Raji (cell line): ENCODE measurements around the gene KAZN.

Experiments used
- POLR2A ChIP-seq: IDR thresholded peaks from 2 replicates; pipeline ENCODE4 v1.6.1; 2011; ENCODE audit warnings: low read depth, low read length, control low read depth; ENCODE audit not compliant: insufficient read depth

The KAZN gene

GRCh38 chr1:14907416-14907815 lies 308.9 kb downstream of the KAZN start:
- no peak for TF ChIP-seq POLR2A

DNA sequence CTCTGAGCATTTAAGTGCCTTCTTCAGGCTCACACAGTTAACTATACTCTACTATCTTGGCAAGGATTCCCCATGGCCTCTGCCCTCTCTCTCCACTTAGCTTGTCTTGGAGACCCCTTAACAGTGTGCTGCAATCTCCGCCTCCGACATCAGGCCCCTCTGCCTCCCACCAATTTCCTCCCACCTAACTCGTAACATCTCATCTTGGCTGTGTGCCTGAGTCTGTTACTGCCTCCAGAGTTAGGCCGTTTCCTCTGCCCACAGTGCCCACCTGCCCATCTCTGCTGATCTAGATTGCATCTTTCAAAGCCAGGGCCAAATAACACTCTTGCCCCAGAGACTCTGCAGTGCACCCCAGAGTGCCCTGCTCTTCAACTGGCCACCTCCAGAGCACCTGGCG lies 310.8 kb downstream of the KAZN start:
- no peak for TF ChIP-seq POLR2A

- TF ChIP-seq POLR2A, result no peak
Measured at GRCh38 chr1:14909920-14910460, 311.5 kb downstream of the KAZN start.

- no peak for TF ChIP-seq POLR2A
Measured at GRCh38 chr1:14910984-14911721, 312.7 kb downstream of the KAZN start.

GRCh38 chr1:14912839-14913481 lies 314.5 kb downstream of the KAZN start:
- no peak for TF ChIP-seq POLR2A

GRCh38 chr1:14913482-14914177 lies 315.1 kb downstream of the KAZN start:
- TF ChIP-seq POLR2A, result no peak

- TF ChIP-seq POLR2A, result no peak
Measured at GRCh38 chr1:14914351-14914988, 316.0 kb downstream of the KAZN start.

DNA sequence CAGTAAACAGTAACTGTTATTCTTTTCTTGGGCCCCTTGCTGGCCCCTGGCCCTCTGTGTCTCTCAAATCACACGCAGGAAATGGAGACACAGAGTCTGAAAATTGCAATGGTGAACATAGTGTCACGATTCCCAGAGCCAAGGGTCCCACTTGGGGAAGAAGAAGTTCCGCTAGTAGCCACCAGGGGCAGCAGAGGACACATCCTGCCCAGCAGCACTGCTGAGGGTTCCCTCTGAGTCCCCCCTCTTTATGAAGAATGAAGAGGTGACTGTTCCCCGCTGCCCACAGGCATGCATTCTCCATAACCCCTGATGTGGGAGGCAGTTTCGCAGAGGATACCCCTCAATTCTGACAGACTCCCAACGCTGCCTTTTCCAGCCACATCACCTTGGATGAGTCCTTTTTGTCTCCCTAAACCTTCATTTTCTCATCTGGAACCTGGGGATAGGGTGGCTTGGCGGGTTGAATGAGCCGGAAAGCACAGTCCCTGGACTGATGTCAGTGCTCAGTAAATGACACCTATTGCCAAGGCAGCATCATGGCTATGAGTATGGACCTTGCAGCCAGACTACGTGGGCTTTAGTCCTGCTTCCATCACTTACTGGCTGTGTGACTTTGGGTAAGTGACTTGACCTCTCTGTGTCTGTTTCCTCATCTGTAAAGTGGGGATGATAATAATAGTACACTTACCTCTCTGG lies 317.0 kb downstream of the KAZN start:
- no peak for TF ChIP-seq POLR2A

DNA sequence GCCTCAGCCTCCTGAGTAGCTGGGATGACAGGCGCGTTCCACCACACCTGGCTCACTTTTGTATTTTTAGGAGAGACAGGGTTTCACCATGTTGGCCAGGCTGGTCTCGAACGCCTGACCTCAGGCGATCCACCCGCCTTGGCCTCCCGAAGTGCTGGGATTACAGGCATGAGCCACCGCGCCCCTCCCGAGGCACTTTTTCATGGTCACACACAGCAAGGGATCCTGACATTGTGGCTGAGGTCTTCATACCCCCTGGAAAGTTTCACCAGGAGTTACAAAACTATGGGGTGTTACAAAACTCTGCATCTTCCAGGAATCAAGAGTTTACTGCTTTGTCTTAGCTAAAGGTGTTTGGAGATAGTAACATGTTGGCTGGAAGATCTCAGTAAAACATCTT lies 320.8 kb downstream of the KAZN start:
- TF ChIP-seq POLR2A, result no peak

DNA sequence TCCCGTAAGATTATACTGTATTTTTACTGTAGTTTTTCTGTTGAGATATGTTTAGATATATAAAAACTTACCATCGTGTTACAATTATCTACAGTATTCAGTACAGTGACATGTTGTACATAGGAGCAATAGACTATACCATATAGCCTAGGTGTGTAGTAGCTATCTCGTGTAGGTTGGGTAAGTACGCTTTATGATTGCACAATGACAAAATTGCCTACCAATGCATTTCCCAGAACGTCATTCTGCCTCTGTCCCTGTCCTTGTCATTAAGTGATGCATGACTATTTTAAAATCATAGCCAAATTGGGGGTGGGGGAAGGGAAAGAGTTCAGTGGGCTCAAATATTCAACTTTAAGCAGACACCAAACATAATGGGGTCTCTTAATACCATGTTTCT lies 321.3 kb downstream of the KAZN start:
- no peak for TF ChIP-seq POLR2A

DNA sequence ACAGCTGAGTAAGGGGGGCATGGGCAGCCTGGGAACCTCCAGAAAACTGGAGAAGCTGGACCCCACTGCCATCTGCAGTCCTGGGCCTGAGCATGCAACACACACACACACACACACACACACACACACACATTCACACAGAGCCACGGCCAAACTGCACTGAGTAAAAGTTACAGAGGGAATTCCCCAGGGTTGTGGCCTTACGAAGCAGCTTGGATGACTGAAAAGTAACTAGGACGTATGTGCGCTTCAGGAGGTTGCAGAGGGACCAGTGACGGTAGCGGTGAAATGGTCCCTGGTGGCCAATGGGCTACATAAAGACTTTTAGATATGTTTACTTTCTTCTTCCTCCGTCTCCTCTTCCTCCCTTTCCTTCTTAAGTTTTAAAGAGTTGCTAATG lies 322.6 kb downstream of the KAZN start:
- TF ChIP-seq POLR2A, result no peak

DNA sequence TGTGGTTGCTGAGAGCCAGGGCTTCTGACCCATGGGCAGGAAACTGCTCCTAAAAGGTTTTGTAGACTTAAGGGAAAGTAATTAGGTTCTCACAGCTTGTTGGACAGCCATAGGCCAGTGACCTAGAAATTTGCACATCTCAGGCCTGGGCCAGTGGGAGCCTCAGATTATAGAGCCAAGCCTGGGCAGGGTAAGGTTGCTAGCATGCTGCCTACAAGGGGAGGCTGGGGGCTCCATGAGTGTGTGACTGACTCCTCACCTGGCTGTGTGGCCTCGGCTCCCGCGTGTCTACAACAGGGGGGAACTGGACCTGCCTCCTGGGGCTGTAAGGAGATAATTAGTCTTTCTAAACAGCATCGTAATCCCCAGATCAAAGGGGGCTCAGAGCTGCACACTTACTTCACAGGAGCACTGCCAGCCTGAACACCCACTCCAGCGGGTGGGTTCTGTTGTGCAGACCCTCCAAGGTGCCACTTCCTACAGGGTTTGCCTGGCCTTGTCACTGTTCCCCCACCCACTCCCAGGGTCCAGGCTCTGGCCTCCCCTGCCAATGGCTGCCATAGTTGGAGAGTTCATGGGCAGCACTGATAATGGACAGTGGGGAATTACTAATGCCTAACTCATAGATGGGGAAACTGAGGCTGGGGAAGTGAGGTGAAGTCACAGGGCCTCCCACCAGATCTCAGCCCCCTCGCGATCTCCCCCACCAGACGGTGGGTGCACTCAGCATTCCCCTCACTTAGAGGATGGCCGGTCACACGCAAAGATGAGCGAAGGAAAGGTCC lies 324.6 kb downstream of the KAZN start:
- no peak for TF ChIP-seq POLR2A

- TF ChIP-seq POLR2A, result no peak
Measured at GRCh38 chr1:14923727-14924452, 325.4 kb downstream of the KAZN start.
